IPS DF 6.9 (cell line): ENCODE results near the gene CALD1.

ENCODE experiments used
- DNase-seq: peaks from one replicate; pipeline ENCODE4 v3.0.0-alpha.2; 2013; ENCODE audit warnings: low read depth, low spot score
- H3K27ac ChIP-seq: one replicate; pipeline ENCODE4 v1.5.1; 2013; ENCODE audit warnings: low read length, control low read depth
- H3K27me3 ChIP-seq: 2 replicates; pipeline ENCODE4 v1.6.1; 2013; ENCODE audit warnings: mild to moderate bottlenecking, low read length; ENCODE audit not compliant: control insufficient read depth, insufficient read depth
- H3K36me3 ChIP-seq: 2 replicates; pipeline ENCODE4 v1.6.1; 2013; ENCODE audit warnings: low read length; ENCODE audit not compliant: control insufficient read depth, insufficient read depth
- H3K4me1 ChIP-seq: 2 replicates; pipeline ENCODE4 v1.6.1; 2013; ENCODE audit warnings: low read length; ENCODE audit not compliant: control insufficient read depth, insufficient read depth
- H3K4me3 ChIP-seq: 2 replicates; pipeline ENCODE4 v1.5.1; 2013; ENCODE audit warnings: mild to moderate bottlenecking, low read length
- H3K9me3 ChIP-seq: 2 replicates; pipeline ENCODE4 v1.6.1; 2013; ENCODE audit warnings: low read length, inconsistent platforms; ENCODE audit not compliant: control insufficient read depth, insufficient read depth
- WGBS: extraction: QIAGEN DNeasy Blood & Tissue Kit; methylation state at CpG from one replicate; pipeline ENCODE4 v1.1.7; 2013; ENCODE audit warnings: mixed read lengths, missing lambda C conversion rate; ENCODE audit not compliant: insufficient read length, insufficient coverage; 5-methylcytosine and 5-hydroxymethylcytosine counted together

Gene CALD1

DNA sequence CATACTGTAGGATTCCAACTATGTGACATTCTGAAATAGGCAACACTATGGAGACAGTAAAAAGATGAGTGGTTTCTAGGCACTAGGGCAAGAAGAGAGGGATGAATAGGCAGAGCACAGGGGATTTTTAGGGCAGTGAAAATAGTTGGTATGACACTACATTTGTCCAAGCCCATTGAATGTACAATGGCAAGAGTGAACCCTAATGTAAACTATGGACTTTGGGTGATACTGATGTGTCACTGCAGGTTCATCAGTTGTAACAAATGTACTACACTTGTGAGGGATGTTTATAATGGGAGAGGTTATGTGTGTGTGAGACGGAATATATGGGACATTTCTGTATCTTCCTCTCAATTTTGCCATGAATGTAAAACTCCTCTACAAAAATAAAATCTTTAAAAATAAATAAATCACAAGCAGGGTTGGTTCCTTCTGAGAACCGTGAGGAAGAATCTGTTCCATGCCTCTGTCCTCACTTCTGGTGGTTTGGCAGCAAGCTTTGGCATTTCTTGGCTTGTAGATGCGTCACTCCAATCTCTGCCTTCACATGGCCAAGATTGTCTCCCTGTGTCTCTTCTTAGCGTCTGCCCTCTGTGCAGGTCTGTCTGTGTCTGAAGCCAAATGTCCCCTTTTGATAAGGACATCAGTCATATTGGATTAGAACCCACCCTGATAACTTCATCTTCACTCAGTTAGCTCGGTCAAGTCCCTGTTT is 123.8 kb downstream of the CALD1 start:
- no CpG with 5 or more reads among the region's 5 CpGs for WGBS
- no peaks in the 10 kb centered on the region for H3K4me1 ChIP-seq
- H3K9me3 ChIP-seq: no peaks in the 10 kb centered on the region
- H3K36me3 ChIP-seq: no peaks in the 10 kb centered on the region
- no peaks in the 10 kb centered on the region for H3K27me3 ChIP-seq
- H3K4me3 ChIP-seq: no peak overlapping the region
- H3K27ac ChIP-seq: no peak overlapping the region
- no peak for DNase-seq

DNA sequence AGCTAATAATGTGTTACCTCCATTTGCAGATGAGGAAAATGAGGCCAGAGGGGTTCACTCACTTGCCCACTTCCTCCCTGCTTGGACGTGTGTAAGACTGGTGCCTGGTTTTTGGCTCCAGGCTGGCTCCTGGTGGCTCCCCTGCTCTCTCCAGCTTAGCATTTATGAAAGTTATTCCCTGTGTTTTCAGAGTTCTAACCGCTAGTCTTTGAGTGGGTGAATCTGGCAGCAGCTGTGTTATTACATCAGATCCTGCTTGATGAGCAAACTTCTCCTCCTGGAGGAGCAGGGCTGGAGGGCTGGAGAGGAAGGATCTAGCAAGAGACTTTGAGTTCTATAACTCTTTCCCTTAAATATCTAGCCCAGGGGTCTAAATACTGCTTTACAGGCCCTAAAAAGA is 125.9 kb downstream of the CALD1 start:
- WGBS: no CpG with 5 or more reads among the region's 2 CpGs
- H3K27ac ChIP-seq: no peak overlapping the region
- H3K4me1 ChIP-seq: no peaks in the 10 kb centered on the region

DNA sequence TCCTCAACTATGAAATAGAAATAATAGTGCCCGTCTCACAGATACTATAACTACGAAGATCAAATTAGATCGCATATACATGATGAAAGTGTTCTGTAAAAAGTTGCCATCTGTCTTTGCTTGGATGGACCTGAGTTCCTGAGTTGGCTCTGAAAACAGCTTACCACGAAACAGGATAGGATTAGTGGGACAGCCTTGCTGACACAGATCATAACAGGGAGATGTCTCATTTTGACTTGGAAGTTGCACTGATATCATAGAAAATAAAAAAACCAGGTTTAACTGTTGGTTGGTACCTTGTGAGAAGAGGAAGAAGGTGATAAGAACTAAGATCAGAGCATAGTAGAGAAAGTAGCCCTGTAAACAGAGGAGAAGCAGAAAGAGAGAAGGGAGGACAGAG is 127.6 kb downstream of the CALD1 start:
- Histone ChIP-seq H3K4me1 (peaks cover 3% of the 10 kb centered on the region; the same call in 1 of the 2 replicates), H3K9me3 (no peaks in the 10 kb centered on the region), H3K36me3 (no peaks in the 10 kb centered on the region), H3K27me3 (no peaks in the 10 kb centered on the region), H3K27ac (no peak overlapping the region), H3K4me3 (no peak overlapping the region)
- DNase-seq: no peak
- WGBS: no CpG with 5 or more reads among the region's 4 CpGs

More for the DNA sequence above, 125.9 kb downstream of the CALD1 start:
- no peak for DNase-seq
- no peaks in the 10 kb centered on the region for H3K36me3 ChIP-seq
- H3K4me3 ChIP-seq: no peak overlapping the region
- no peaks in the 10 kb centered on the region for H3K27me3 ChIP-seq
- no peaks in the 10 kb centered on the region for H3K9me3 ChIP-seq

DNA sequence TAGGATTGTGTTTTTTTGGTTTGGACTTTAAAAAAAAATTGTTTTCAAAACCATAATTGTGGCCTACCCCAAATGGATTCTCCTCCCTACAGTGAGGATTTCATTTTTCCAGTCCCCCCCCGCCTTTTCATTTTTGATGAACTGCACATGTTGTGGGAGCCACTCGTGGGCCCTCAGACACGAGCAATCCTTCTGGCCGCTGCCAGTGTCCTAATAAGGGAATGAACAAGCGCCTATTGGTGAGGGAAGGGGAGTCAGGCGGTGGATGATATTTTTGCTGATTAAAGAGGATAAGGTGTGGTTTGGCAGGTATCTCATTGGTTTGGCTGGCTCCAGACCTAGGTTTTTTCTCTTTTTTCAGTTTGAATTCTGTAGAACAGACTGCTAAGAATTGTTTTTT is 128.2 kb downstream of the CALD1 start:
- H3K9me3 ChIP-seq: no peaks in the 10 kb centered on the region
- WGBS: no CpG with 5 or more reads among the region's 6 CpGs
- H3K4me1 ChIP-seq: peaks cover 3% of the 10 kb centered on the region; the same call in 1 of the 2 replicates
- H3K27ac ChIP-seq: no peak overlapping the region
- H3K4me3 ChIP-seq: no peak overlapping the region
- no peak for DNase-seq
- no peaks in the 10 kb centered on the region for H3K36me3 ChIP-seq
- no peaks in the 10 kb centered on the region for H3K27me3 ChIP-seq

DNA sequence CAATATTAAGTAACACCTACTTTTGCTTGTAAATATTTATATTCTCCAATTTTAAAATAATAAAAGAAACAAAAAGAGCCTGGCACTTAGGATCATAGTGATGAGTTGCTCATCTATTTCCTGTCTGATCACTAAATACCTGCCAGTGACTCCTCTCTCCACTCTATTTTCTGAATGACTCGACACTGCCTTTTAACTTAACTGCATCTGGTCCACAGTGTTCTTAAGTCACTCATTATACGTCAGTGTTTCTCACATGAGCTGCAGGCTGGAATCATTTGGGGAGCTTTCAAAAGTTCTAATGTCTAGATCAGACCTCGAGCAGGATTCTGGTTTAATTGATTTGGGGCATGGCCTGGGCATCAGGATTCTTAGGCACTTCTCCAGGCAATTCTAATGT is 128.9 kb downstream of the CALD1 start:
- Histone ChIP-seq H3K27ac (no peak overlapping the region), H3K9me3 (no peaks in the 10 kb centered on the region), H3K36me3 (no peaks in the 10 kb centered on the region), H3K4me1 (peaks cover 3% of the 10 kb centered on the region; the same call in 1 of the 2 replicates), H3K4me3 (no peak overlapping the region), H3K27me3 (no peaks in the 10 kb centered on the region)
- no peak for DNase-seq
- no CpG with 5 or more reads among the region's 3 CpGs for WGBS

DNA sequence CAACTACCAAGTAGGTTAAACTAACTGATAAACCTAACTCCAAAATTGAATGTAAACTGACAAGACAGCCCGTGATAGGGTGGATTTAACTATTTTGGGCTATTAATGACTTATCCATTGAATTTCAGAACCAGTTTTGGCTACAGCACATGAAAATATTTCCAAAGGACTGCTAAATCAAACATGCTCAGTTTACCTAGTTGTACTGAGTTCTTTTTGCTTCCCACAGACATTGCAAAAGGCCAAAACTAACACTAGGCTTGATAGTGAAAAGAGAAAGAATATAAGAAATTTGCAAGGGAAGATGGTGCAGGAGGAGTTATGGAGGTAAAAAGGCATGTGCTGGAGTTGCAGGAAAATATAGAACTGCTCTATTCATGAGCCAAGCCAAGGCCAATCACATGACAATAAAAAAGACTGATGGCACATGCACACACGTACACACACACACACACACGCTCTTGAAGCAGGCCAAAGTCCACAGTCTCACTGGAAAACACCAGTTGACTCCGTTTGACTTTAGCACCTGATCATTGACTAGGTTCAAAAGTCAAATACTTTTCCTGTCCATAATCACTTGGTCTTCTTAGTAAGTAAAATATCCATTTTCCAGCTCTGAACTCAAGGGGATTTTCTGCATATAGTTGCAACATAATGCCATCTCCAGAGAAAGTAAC is 130.9 kb downstream of the CALD1 start:
- Histone ChIP-seq H3K27me3 (no peaks in the 10 kb centered on the region), H3K27ac (no peak overlapping the region), H3K36me3 (no peaks in the 10 kb centered on the region), H3K4me3 (no peak overlapping the region), H3K9me3 (no peaks in the 10 kb centered on the region), H3K4me1 (peaks cover 3% of the 10 kb centered on the region; the same call in 1 of the 2 replicates)
- no CpG with 5 or more reads among the region's 4 CpGs for WGBS
- DNase-seq: no peak

DNA sequence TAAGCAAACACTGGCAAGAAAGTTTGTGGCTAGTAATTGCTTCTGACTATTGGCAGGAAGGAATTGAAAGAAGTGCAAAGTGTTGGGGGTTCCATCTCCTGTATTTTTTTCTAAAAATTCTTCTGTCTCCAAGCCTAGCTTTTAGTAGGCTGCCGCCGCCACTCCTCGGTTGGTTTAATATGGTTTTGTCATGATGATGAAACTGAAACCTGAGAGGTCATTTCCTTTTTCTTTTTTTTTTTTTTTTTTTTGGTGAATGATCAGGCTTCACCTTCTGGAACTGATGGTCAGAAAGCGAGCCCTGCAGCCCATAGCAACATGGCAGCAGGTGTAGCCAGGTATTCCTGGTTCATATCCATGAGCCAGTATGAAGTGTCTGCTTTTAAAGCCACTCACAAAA is 131.5 kb downstream of the CALD1 start:
- Histone ChIP-seq H3K27ac (no peak overlapping the region), H3K27me3 (no peaks in the 10 kb centered on the region), H3K9me3 (no peaks in the 10 kb centered on the region), H3K4me1 (peaks cover 3% of the 10 kb centered on the region; the same call in 1 of the 2 replicates), H3K36me3 (no peaks in the 10 kb centered on the region), H3K4me3 (no peak overlapping the region)
- no peak for DNase-seq
- no CpG with 5 or more reads among the region's 4 CpGs for WGBS

DNA sequence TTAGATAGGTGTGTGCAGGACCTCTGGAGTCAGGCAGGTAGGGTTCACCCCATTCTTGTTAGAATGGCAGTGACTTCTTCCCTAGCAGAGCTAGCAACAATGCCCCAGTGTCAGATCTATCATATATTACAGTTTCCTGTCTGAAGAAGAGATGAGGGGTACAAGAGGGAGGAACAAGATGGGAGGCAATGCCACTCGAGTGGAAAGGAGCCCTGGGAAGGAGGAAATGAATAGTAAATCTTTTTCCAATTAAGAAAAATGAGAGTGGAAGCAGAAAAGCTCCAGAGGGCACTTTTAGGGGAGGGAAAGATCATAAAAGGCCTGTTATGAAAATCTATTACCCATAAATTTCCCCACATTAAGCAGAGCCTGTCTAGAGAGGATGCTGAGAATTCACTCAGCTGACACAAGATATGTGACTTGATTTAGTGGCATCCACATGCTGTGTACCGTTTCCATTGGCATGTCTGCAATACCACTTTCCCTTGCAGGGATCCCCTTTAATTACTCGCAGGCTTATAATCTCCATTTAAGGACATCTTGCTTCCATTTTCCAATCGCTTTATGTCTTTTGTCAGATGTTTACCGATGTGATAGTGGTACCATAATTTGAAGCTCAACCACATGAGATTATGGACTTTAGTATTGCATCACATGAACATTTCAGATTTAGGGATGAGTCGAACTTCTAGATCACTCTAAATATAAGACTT is 136.9 kb downstream of the CALD1 start:
- no peaks in the 10 kb centered on the region for H3K9me3 ChIP-seq
- no peak overlapping the region for H3K4me3 ChIP-seq
- no peak for DNase-seq
- no peaks in the 10 kb centered on the region for H3K27me3 ChIP-seq
- no peak overlapping the region for H3K27ac ChIP-seq
- WGBS: no CpG with 5 or more reads among the region's 6 CpGs
- H3K36me3 ChIP-seq: no peaks in the 10 kb centered on the region
- H3K4me1 ChIP-seq: no peaks in the 10 kb centered on the region; the same call in 1 of the 2 replicates

DNA sequence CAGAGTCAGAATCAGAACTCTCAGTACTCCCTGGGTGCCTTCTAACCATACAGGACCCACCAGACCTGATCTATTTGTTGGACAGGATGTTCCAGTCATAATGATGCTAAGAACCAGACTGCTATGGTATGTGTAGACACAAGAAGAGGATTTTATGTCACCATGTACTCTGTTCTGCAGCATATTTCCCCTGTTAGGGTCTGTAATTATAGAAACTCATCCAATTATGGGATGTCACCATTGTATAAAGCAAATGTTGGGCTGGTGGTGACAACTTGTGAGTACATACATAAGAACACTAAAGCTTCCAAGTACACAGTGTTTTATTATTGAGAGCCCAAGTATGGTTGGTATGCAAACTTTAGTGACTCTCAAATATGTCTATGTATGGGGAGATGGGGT is 139.8 kb downstream of the CALD1 start:
- H3K4me3 ChIP-seq: no peak overlapping the region
- H3K4me1 ChIP-seq: no peaks in the 10 kb centered on the region
- H3K9me3 ChIP-seq: no peaks in the 10 kb centered on the region
- no peak for DNase-seq
- no peaks in the 10 kb centered on the region for H3K36me3 ChIP-seq
- H3K27ac ChIP-seq: no peak overlapping the region
- no peaks in the 10 kb centered on the region for H3K27me3 ChIP-seq

DNA sequence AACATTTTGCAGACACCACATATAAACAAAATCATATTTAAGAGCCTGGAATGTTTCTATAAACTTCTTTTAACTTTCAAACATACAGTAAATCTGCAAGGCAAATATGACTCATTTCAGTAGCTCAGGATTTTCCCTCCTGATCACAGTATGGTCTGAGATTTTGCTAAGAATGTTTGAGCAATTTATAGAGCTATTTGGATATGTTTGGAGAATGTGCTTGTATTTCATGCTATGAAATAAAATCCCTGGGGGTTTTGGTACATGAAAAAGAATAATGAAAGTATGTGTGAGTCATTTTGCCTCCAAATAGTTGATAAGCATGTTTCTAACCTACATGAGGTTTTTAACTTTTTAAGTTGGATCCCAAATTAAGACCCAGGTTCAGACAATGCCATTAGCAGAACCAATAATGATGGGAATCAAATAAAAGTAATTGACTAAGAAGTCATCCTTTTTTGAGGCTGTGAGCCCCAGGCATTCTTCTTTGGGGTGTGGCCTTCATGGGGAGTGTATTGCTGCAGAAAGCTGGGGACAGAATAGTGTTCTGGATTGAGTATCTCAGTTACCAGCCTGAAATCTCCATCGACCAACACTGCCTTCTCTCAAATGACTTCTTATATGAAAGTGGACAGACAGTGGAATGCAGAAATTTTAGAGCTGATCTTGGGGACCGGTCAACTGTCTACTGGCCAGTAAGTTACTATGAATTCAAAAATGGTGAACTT is 140.8 kb downstream of the CALD1 start:
- no peaks in the 10 kb centered on the region for H3K36me3 ChIP-seq
- no peaks in the 10 kb centered on the region for H3K4me1 ChIP-seq
- H3K27me3 ChIP-seq: no peaks in the 10 kb centered on the region
- no peaks in the 10 kb centered on the region for H3K9me3 ChIP-seq
- DNase-seq: no peak
- H3K27ac ChIP-seq: no peak overlapping the region
- no CpG with 5 or more reads among the region's 2 CpGs for WGBS
- H3K4me3 ChIP-seq: no peak overlapping the region
